ENCODE data around the gene SGCA. TPM values are rescaled to one million over a fixed set of nuclear protein-coding genes. Genes with fewer than 3 reads are reported as not detected.
A peak's percentile ranks its signal among the peaks of the same experiment; 100 is the strongest.

The SGCA gene
- total RNA-seq, 2 donors from 2014 or later: 0.51 to 2.6 TPM

DNA sequence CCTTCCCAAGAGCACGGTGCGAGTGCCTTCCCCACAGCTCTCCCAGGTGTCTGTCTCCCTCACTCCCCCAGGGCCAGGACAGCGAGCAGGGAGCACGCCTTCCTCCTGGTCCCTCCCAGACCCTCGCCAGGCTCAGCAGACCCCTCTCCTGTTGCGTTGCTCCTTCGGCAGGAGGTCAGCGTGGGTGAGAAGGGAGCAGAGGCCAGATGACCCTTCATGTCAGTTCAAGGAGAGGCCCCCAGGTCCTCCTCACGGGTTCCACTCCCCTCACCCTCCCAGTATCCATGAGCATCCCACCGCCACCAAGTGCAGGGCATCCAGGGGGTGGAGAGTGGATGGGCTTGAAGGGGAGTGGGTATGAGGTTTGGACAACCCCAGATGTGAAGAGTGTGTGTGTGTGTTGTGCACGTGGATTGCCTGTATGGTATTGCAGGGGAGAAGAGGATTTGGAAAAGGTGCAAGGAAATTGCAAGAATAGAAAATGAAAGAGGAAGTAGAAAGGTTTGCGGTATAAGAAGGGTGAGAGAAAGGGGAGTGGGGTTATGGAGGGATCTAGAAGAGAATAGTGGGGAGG, 17.7 kb downstream of the SGCA start:
- Histone ChIP-seq H3K27me3 (ENCODE audit: control insufficient read depth, insufficient read depth, low read length, poor library complexity, severe bottlenecking) (no peaks in the 10 kb centered on the region), H3K36me3 (ENCODE audit: control insufficient read depth, insufficient read depth, low read length) (peaks cover 3% of the 10 kb centered on the region), H3K4me1 (ENCODE audit: control insufficient read depth, insufficient read depth, low read length) (no peaks in the 10 kb centered on the region), H3K4me3 (ENCODE audit: low read length) (no peak overlapping the region), H3K9me3 (ENCODE audit: control insufficient read depth, low read length) (no peaks in the 10 kb centered on the region), H3K9ac (ENCODE audit: extremely low read depth, low read length, poor library complexity, severe bottlenecking) (no peak overlapping the region), H3K27ac (ENCODE audit: low read depth, low read length) (no peak overlapping the region)
- H3K4me3 Mint-ChIP-seq: no peak overlapping the region
- TF ChIP-seq, protein P1, sequence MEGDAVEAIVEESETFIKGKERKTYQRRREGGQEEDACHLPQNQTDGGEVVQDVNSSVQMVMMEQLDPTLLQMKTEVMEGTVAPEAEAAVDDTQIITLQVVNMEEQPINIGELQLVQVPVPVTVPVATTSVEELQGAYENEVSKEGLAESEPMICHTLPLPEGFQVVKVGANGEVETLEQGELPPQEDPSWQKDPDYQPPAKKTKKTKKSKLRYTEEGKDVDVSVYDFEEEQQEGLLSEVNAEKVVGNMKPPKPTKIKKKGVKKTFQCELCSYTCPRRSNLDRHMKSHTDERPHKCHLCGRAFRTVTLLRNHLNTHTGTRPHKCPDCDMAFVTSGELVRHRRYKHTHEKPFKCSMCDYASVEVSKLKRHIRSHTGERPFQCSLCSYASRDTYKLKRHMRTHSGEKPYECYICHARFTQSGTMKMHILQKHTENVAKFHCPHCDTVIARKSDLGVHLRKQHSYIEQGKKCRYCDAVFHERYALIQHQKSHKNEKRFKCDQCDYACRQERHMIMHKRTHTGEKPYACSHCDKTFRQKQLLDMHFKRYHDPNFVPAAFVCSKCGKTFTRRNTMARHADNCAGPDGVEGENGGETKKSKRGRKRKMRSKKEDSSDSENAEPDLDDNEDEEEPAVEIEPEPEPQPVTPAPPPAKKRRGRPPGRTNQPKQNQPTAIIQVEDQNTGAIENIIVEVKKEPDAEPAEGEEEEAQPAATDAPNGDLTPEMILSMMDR (conservative IDR thresholded peaks at IDR 0.05): no peak
- no peak overlapping the region for H3K27ac Mint-ChIP-seq
- peaks cover 26% of the 10 kb centered on the region for H3K36me3 Mint-ChIP-seq (ENCODE audit: low read depth)
- peaks cover 15% of the 10 kb centered on the region for H3K4me1 Mint-ChIP-seq
- WGBS, 2 experiments (ENCODE audit: insufficient coverage in 1 of 2, insufficient read length in 1 of 2): 84 to 92% methylated on average over 2 to 11 of the region's 12 CpGs
- no peak for DNase-seq
- H3K27me3 Mint-ChIP-seq (ENCODE audit: insufficient read depth): no peaks in the 10 kb centered on the region
- H3K9me3 Mint-ChIP-seq: no peaks in the 10 kb centered on the region

DNA sequence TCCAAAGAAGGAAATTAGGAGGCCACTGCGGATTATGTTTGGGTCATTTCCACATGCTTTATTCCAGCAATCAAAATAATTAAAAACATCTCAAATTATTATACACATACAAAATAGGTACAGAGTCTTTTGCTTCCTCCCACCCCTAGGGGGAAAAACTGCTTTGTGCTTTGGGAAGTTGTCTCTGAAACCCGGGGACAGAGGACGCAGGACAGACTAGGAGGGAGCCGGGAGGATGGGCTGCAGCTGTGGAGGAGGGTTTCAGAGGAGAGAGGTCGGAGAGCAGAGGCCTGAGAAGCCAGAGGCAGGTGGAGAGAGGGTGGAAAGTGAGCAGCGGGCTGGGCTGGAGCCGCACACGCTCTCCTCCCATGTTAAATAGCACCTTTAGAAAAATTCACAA, 18.3 kb downstream of the SGCA start:
- no peaks in the 10 kb centered on the region for H3K4me1 ChIP-seq (ENCODE audit: control insufficient read depth, insufficient read depth, low read length)
- H3K36me3 ChIP-seq (ENCODE audit: control insufficient read depth, insufficient read depth, low read length): peaks cover 6% of the 10 kb centered on the region
- H3K27me3 ChIP-seq (ENCODE audit: control insufficient read depth, insufficient read depth, low read length, poor library complexity, severe bottlenecking): no peaks in the 10 kb centered on the region
- no peaks in the 10 kb centered on the region for H3K9me3 ChIP-seq (ENCODE audit: control insufficient read depth, low read length)
- no peak overlapping the region for H3K27ac ChIP-seq (ENCODE audit: low read depth, low read length)
- peaks cover 31% of the 10 kb centered on the region for H3K36me3 Mint-ChIP-seq (ENCODE audit: low read depth)
- H3K4me1 Mint-ChIP-seq: peaks cover 11% of the 10 kb centered on the region
- H3K27ac Mint-ChIP-seq: no peak overlapping the region
- H3K9me3 Mint-ChIP-seq: no peaks in the 10 kb centered on the region
- H3K9ac ChIP-seq (ENCODE audit: extremely low read depth, low read length, poor library complexity, severe bottlenecking): no peak overlapping the region
- peak; percentile 77 for DNase-seq
- H3K4me3 Mint-ChIP-seq: no peak overlapping the region
- H3K4me3 ChIP-seq (ENCODE audit: low read length): no peak overlapping the region
- TF ChIP-seq, protein P1 (conservative IDR thresholded peaks at IDR 0.05): peak; percentile 52
- 20 to 55% methylated on average over 1 to 6 of the region's 8 CpGs for WGBS, 2 experiments (ENCODE audit: insufficient coverage in 1 of 2, insufficient read length in 1 of 2)
- no peaks in the 10 kb centered on the region for H3K27me3 Mint-ChIP-seq (ENCODE audit: insufficient read depth)

DNA sequence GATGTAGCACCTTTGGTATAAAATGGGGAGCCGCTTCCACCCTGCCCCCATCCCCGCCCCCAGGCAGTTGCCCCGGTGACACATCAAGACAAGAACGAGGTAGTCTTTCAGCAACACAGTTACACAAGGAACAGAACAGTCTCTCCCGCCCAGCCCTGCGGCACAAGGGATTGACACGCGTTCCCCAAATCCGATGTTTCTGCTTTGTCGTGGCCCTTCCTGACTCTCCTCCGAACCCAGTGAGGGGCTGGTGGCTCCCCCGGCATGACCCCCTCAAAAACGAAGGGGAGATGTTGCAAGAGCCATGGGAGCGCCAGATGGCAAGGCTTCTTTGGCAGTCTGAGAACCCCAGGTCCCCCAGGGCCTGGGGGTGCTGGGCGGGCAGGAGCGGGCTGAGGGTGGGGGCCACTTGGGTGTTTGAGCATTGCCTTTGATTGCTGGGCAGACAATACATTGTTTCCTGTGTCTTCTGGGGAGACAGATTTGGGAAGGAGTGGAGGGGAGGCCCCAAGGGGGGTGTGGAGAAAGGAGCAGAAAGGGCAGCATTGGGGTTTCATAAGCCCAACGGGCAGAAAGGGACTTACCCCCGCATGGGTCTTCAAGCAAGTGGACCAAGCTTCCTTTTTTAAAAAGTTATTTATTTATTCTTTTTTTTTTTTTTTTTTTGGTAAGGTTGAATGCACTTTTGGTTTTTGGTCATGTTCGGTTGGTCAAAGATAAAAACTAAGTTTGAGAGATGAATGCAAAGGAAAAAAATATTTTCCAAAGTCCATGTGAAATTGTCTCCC, 19.0 kb downstream of the SGCA start:
- no peaks in the 10 kb centered on the region for H3K9me3 Mint-ChIP-seq
- no peaks in the 10 kb centered on the region for H3K27me3 Mint-ChIP-seq (ENCODE audit: insufficient read depth)
- H3K36me3 Mint-ChIP-seq (ENCODE audit: low read depth): peaks cover 31% of the 10 kb centered on the region
- Histone ChIP-seq H3K4me1 (ENCODE audit: control insufficient read depth, insufficient read depth, low read length) (no peaks in the 10 kb centered on the region), H3K9ac (ENCODE audit: extremely low read depth, low read length, poor library complexity, severe bottlenecking) (no peak overlapping the region), H3K4me3 (ENCODE audit: low read length) (no peak overlapping the region), H3K27ac (ENCODE audit: low read depth, low read length) (no peak overlapping the region), H3K9me3 (ENCODE audit: control insufficient read depth, low read length) (no peaks in the 10 kb centered on the region), H3K27me3 (ENCODE audit: control insufficient read depth, insufficient read depth, low read length, poor library complexity, severe bottlenecking) (no peaks in the 10 kb centered on the region), H3K36me3 (ENCODE audit: control insufficient read depth, insufficient read depth, low read length) (peaks cover 6% of the 10 kb centered on the region)
- H3K4me3 Mint-ChIP-seq: no peak overlapping the region
- no peak overlapping the region for H3K27ac Mint-ChIP-seq
- DNase-seq: no peak
- TF ChIP-seq, protein P1 (conservative IDR thresholded peaks at IDR 0.05): no peak
- H3K4me1 Mint-ChIP-seq: peaks cover 11% of the 10 kb centered on the region
- WGBS, 2 experiments (ENCODE audit: insufficient coverage in 1 of 2, insufficient read length in 1 of 2): 72 to 83% methylated on average over 11 to 19 of the region's 19 CpGs

All from endodermal cell (in vitro differentiated cells).